Activated CD8-positive, alpha-beta T cell treated with anti-CD3 and anti-CD28 coated beads for 36 hours (primary cell): ENCODE results near the gene R3HDM2. TPM values are rescaled to one million over a fixed set of nuclear protein-coding genes. Genes with fewer than 3 reads are reported as not detected.

Source experiments
- ATAC-seq: fragments of 200-7000 bp; cut with Tn5 transposase; one replicate; pipeline ENCODE4 v1.10.0; 2021; ENCODE audit warnings: mild to moderate bottlenecking, moderate library complexity
- CTCF ChIA-PET: fragments of 350-600 bp; sonication (Branson Sonifier 250); formaldehyde crosslinking; loops from one replicate; lab custom pipeline; 2021; ENCODE audit warnings: antibody characterized with exemption; lab: Charles Lee
- POLR2A ChIA-PET: fragments of 350-600 bp; sonication (Branson Sonifier 250); formaldehyde crosslinking; loops from one replicate; lab custom pipeline; 2021; ENCODE audit warnings: antibody characterized with exemption; lab: Charles Lee
- DNase-seq: peaks from one replicate; pipeline ENCODE4 v3.0.0-alpha.2; 2020
- H3K27ac Mint-ChIP-seq: one replicate; pipeline ENCODE4 v1.8.0; 2021; ENCODE audit warnings: mild to moderate bottlenecking, mixed read lengths
- H3K27me3 Mint-ChIP-seq: one replicate; pipeline ENCODE4 v1.8.0; 2021; ENCODE audit warnings: mixed read lengths
- H3K36me3 Mint-ChIP-seq: one replicate; pipeline ENCODE4 v1.8.0; 2021; ENCODE audit warnings: low read depth, mixed read lengths
- H3K4me1 Mint-ChIP-seq: one replicate; pipeline ENCODE4 v1.8.0; 2021; ENCODE audit warnings: low read depth, mixed read lengths
- H3K4me3 Mint-ChIP-seq: one replicate; pipeline ENCODE4 v1.8.0; 2021; ENCODE audit warnings: mild to moderate bottlenecking, moderate library complexity, mixed read lengths
- H3K9me3 Mint-ChIP-seq: one replicate; pipeline ENCODE4 v1.8.0; 2021; ENCODE audit warnings: mixed read lengths
- CTCF ChIP-seq: fragments of 200-600 bp; IDR thresholded peaks from one replicate; pipeline ENCODE4 v1.8.0; 2022; ENCODE audit warnings: antibody characterized with exemption, mild to moderate bottlenecking
- intact Hi-C: fragments of 100-400 bp; cut with micrococcal nuclease; formaldehyde crosslinking; loops from one replicate; pipeline ENCODE4 v1.10.0; 2022
- total RNA-seq, 2 experiments: library from RNA; stranded (reverse); gene quantifications; one replicate each; pipeline ENCODE4 v1.2.3, GENCODE V29; 2021

R3HDM2 gene
- total RNA-seq, 2 experiments from 2014 or later: 33.2 to 44.0 TPM

GRCh38 chr12:57215668-57216013 is 215.2 kb downstream of the R3HDM2 start:
- peaks cover 56% of the 10 kb centered on the region for H3K27me3 Mint-ChIP-seq
- intact Hi-C loops: loop anchor here (2.0 kb wide), 1 partner anchor 23 kb away; no protein-coding TSS in a partner anchor

GRCh38 chr12:57215065-57215464 is 215.8 kb downstream of the R3HDM2 start:
- Mint-ChIP-seq H3K9me3 (no peaks in the 10 kb centered on the region), H3K27me3 (peaks cover 54% of the 10 kb centered on the region), H3K27ac (no peak overlapping the region), H3K36me3 (no peaks in the 10 kb centered on the region), H3K4me1 (peaks cover 30% of the 10 kb centered on the region), H3K4me3 (no peak overlapping the region)
- CTCF ChIA-PET: interaction anchor here (1.0 to 8.8 kb wide), 15 partner anchors 13 to 240 kb away, joined by 3 to 397 read pairs (median 4); partner anchors contain the start of genes INHBE, SHMT2 and STAC3
- ATAC-seq (no peak), DNase-seq (no peak)
- no peak for TF ChIP-seq CTCF
- POLR2A ChIA-PET: interaction anchor here (0.6 to 8.2 kb wide), 5 partner anchors 8 to 25 kb away, joined by 3 to 99 read pairs (median 10); partner anchors contain the start of gene SHMT2
- intact Hi-C loops: loop anchor here (2.0 kb wide), 1 partner anchor 24 kb away; no protein-coding TSS in a partner anchor

More at GRCh38 chr12:57215668-57216013, 215.2 kb downstream of the R3HDM2 start:
- H3K36me3 Mint-ChIP-seq: no peaks in the 10 kb centered on the region
- ATAC-seq (peak; percentile 29), DNase-seq (peak; percentile 62)
- H3K27ac Mint-ChIP-seq: no peak overlapping the region
- ChIA-PET CTCF (interaction anchor here (1.0 to 8.8 kb wide), 4 partner anchors 13 to 240 kb away, joined by 3 to 397 read pairs (median 109); partner anchors contain the start of genes INHBE and SHMT2), POLR2A (interaction anchor here (2.9 to 8.2 kb wide), 2 partner anchors 17 to 24 kb away, joined by 10 to 99 read pairs; a partner anchor contains a TSS)
- H3K4me1 Mint-ChIP-seq: peaks cover 32% of the 10 kb centered on the region
- peak overlapping the region; percentile 48 for H3K4me3 Mint-ChIP-seq
- no peaks in the 10 kb centered on the region for H3K9me3 Mint-ChIP-seq
- TF ChIP-seq CTCF: no peak

- Mint-ChIP-seq H3K36me3 (no peaks in the 10 kb centered on the region), H3K27me3 (peaks cover 49% of the 10 kb centered on the region), H3K9me3 (no peaks in the 10 kb centered on the region), H3K4me3 (no peak overlapping the region), H3K27ac (no peak overlapping the region), H3K4me1 (peaks cover 27% of the 10 kb centered on the region)
- peak; percentile 67 for ATAC-seq
- ChIA-PET CTCF (interaction anchor here (0.8 to 8.8 kb wide), 41 partner anchors 14 to 262 kb away, joined by 3 to 397 read pairs (median 4); partner anchors contain the start of genes GLI1, SHMT2, STAC3 and STAT6), POLR2A (interaction anchor here (0.6 to 8.2 kb wide), 9 partner anchors 9 to 277 kb away, joined by 3 to 99 read pairs (median 4); partner anchors contain the start of gene SHMT2)
- TF ChIP-seq CTCF: peak; percentile 72
- DNase-seq: peak; percentile 86
- intact Hi-C loops: loop anchor here (2.0 kb wide), 1 partner anchor 24 kb away; no protein-coding TSS in a partner anchor
Measured at GRCh38 chr12:57214398-57214781, 216.5 kb downstream of the R3HDM2 start.

GRCh38 chr12:57213763-57214397 is 217.0 kb downstream of the R3HDM2 start:
- no peak for DNase-seq
- Mint-ChIP-seq H3K9me3 (no peaks in the 10 kb centered on the region), H3K36me3 (no peaks in the 10 kb centered on the region), H3K4me1 (peaks cover 27% of the 10 kb centered on the region), H3K27ac (no peak overlapping the region), H3K4me3 (no peak overlapping the region), H3K27me3 (peaks cover 45% of the 10 kb centered on the region)
- ChIA-PET CTCF (interaction anchor here (0.8 to 8.8 kb wide), 45 partner anchors 8 to 263 kb away, joined by 3 to 397 read pairs (median 4); partner anchors contain the start of genes GLI1, LRP1, SHMT2 and STAC3), POLR2A (interaction anchor here (0.7 to 8.2 kb wide), 7 partner anchors 9 to 278 kb away, joined by 3 to 99 read pairs (median 4); partner anchors contain the start of gene SHMT2)
- intact Hi-C loops: loop anchor here (1.0 to 2.0 kb wide), 2 partner anchors 25 to 29 kb away; no protein-coding TSS in a partner anchor
- no peak for TF ChIP-seq CTCF
- ATAC-seq: no peak
